IPS-NIHi7 (cell line): Measurements from ENCODE around the gene RNU6-1.

Experiments
- DNase-seq: peaks from one replicate; pipeline ENCODE4 v3.0.0; 2012; ENCODE audit warnings: mixed read lengths; ENCODE audit errors: extremely low spot score

The RNU6-1 gene

DNA sequence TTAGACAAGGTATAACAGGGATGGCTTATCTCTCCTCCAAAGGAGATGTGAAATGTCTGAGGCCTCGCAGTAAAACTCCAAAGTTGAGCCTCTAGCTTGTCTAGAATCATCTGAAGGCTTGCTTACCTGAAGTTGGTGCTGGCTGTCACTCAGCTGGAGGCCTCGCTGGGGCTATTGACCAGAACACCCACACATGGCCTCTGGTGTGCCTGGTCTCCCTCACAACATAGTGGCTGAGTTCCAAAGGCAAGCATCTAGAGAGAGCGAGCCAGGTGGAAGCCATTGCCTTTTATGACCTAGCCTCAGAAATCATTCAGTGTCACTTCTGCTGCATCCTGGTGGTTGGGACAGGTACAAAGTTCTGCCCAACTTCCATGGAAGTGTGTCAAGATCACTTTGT is 17.4 kb upstream of the RNU6-1 start:
- DNase-seq = no peak

DNA sequence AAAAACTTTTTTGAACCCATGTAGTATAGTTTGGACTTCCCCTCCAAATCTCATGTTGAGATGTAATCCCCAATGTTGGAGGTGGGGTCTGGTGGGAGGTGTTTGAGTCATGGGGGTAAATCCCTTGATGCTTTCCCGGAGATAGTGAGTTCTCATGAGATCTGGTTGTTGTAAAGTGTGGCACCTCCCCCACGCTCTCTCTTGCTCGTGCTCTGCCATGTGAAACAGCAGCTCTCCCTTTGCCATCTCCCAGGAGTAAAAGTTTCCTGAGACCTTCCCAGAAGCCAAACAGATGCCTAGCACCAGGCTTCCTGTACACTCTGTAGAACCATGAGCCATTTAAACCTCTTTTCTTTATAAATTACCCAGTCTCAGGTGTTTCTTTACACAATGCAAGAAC is 16.0 kb upstream of the RNU6-1 start:
- DNase-seq = no peak

DNA sequence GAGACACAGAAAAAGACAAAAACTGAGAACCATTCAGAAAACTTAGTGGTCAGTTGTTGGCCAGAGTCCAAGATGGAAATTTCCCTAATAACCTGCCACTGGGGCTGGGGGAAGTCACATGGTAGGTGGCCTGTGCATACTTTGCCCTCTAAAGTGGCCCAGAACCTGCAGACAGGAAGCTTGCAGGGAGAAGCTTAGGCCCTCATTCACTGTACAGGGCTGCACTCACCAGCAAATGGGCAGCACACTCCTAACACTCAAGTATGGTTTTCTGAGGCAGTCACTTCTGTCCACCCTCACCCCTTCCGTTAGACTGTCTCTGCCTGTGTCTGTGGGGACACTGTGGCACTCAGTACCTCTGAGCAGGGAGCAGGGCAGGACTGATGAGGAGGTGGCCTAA is 14.5 kb upstream of the RNU6-1 start:
- DNase-seq = no peak

DNA sequence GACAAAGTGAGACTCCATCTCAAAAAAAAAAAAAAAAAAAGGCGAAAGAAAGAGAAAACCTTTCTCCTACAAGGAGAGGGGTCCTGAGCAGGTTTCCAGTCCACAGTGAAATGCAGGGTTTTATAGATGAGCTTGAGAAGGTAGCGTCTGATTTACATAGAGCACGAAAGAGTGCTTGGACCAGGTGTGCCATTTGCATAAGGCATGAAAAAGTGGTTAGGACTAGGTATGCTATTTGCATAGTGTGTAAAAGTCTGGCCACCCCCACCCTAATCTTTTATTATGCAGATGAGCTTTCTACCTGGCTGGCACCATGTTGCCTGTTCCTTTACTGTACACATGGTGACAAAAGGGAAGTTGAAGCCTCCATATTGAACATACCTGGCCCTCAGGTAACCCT is 13.6 kb upstream of the RNU6-1 start:
- no peak for DNase-seq

DNA sequence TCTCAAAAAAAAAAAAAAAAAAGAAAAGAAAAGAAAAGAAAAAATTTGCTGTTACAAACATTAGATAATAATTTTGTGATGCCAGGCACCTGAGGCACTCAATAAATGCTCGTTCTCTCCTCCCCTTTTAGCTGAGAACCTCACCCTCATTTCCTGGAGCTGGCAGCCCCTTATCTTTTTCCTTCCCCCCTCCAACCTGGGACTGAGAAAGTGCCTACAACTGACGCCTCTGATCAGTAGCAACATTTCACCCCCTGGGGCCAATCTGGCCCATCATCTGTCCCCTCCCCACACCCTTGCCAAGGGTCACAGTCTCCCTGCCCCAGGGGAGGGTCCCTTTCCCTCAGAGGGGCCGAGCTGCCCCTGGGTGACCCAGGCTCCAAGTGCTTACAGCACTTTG is 12.6 kb upstream of the RNU6-1 start:
- no peak for DNase-seq

DNA sequence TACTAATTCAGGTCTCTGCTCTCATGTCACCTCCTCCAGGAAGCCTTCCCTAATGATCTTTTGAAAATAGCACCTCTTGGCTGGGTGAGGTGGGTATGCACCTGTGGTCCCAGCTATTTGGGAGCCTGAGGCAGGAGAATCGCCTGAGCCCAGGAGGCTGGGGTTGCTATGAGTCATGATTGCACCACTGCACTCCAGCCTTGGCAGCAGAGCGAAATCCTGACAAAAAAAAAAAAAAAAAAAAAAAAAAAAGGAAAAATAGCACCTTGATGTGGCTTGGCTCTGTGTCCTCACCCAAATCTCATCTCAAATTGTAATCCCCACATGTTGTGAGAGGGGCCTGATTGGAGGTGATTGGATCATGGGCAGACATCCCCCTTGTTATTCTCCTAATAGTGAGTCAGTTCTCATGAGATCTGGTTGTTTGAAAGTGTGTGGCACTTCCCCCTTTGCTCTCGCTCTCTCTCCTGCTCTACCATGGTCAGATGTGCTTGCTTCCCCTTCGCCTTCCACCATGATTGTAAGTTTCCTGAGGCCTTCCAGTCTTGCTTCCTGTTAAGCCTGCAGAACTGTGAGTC is 11.2 kb upstream of the RNU6-1 start:
- DNase-seq = no peak

DNA sequence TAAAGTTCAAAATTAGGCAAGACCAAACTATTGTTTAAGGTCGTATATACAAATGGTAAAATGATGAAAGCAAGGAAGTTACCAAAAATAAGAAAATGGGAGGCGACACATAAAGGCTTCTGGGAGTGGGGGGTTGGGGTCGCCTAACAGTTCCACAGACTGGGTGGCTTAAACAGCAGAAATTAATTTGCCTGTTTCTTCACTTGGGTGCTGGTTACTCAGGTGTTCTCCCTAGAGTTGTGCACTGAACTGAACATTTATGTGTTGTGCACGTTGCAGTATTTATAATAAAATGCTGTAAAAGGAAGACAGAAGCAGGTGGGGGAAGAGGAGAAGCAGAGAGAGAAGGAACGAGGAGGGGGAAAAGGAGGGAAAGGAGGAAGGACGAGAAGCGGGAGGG is 10.5 kb upstream of the RNU6-1 start:
- DNase-seq = no peak

DNA sequence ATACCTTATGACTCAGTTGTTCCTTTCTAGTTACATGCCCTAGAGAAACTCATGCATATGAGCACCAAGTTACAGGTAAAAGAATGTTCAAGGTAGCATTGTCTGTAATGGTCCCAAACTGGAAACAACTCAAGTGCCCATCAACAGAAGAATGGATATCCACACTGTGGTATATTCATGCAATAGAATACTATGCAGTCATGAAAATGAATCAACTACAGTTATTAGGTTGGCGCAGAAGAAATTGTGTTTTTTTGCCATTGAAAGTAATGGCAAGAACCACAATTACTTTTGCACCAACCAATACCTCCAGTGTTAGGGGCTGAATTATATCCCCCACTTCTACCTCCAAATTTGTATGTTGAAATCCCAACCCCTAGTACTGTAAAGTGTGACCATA is 9.7 kb upstream of the RNU6-1 start:
- no peak for DNase-seq

DNA sequence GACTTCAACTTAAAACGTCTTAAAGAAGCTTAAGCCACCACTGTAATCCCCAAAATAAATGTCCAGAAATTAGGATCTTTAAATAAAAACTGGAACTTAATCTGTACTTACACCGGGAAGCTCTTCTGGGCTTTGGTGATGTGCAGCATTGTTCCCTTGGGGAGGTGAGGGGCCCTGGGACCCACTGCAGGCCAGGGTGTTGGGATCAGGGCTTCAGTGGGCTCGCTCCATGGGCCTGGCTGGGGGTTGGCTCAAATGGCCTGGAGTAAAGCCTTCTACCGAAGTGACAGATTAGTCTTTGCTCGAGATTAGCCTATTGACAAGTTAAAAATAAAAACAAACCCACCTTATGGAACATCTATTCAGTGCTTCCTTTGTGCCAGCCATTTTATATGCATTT is 6.1 kb upstream of the RNU6-1 start:
- DNase-seq = no peak

DNA sequence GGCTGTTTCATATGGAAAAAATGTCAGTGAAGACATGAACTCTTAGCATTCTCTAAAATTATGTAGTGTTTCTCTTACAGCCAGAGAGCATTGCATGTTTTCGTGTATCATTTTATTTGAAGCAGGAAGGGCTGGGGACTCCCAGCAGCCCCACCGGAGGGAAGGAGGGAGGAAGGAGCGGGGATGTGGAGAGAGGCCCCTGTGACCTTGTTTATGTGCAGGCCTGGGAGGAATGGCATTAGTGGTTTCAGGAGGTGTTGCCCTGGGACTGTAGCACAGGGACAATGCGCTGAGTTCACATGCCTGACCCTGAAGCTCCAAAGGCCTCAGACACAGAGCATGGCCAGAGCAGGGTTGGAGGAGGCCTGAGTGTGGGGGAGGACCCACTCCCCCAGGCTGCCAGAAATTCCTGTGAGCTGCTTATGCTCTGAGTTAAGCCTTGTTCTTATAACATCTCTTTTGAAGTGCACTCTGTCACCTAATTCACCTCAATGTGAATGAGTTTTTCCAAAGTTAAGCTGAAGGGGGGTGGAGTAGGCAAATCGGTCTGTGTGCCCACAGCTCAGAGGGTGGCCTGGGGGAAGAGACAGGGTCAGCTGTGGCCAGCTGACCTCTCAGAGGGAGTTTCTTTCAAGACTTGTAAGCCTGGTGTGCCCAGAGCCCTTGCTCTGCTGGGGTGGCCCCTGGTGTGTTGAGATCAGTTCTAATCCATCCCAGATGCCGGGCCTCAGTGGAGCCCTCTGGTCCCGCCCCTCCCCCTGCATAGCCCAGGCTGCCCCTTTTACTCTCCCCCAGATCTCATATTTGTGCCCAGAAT is 3.9 kb upstream of the RNU6-1 start:
- DNase-seq = no peak

DNA sequence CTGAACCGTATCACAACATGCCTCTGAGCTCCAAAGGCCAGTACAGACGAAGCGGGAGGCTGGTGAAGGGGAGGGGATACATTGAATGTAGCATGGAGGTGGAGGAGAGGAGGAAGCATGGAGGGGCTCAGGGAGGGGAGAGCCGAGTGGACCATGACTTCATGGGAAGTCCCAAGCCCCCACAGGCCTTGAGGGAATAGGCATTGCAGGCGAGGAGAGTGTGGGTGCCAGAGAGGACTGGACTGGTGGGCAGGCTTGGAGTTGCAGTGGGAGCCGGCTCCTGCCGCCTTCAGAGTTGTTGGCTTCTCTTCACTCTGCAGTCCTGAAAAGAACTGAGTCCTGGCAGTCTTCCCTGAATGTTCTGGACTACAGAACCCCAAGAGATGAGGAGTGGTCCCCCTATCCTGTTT is 3.3 kb upstream of the RNU6-1 start:
- DNase-seq = no peak

DNA sequence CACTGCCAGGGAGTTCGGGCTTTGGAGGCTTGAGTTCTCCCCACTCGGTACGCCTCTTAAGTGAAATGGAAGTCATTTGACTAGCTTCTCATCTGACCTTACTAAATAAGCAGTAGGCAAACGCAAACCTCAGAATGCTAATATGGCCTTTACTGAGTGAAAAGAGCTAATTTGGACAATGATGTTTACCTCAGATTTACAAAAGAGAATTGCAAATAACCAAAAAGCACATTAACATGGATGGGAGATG is 1.6 kb upstream of the RNU6-1 start:
- DNase-seq = no peak

DNA sequence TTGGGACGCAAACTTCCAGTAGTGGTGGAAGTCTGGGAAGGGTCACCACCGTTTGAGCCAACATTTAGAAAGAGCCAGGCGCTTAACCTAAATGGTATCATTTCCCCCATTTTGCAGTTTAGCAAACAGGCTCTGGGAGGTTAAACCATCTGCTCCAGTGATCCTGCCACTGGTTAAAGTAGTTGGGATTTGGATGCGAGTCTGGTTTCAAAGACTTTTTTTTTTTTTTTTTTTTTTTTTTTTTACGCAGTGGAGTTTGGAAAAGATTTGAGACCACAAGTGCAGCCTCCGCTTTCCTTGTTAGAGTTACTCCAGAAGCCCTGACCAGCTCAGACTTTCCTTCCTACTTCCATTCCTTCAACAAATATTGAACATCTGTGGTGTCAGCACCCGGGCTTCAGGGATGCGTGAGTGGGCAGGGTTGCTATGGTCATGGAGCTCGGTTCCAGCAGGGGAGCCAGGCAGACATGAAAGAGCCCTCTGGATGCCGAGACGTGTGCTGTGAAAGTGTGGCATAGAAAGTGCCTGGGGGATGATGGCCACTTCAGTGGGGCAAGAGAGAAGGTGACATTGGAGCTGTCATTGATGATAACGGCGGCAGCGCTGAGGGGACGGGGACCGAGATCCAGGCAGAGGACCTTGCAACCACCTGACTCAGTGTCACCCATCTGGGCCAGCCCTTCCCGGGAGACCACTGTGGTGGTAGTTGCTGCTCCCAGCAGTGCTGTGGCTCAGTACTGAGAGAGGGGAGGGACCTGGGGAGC is 1.1 kb upstream of the RNU6-1 start:
- DNase-seq = no peak

DNA sequence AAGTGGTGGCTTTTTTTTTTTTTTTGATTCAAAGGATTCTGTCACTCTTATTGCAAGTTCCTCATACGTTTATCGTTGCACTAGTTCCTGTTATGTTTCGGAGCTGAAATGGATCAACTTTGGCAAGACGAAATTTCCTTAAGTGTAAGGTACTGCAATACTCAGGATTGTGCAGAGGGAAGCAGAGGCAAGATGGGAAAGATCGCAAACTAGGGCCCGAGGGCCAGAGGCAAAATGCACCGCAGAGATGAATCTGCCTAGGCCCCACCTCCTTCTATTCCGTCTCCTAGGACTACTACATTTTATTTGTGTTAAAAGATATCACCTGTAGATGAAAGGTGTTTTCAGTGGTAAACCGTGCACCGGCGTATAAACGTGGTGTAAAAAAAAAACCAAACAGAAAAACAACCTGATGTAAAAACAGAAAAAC is 331 bp downstream of the RNU6-1 start:
- no peak for DNase-seq

DNA sequence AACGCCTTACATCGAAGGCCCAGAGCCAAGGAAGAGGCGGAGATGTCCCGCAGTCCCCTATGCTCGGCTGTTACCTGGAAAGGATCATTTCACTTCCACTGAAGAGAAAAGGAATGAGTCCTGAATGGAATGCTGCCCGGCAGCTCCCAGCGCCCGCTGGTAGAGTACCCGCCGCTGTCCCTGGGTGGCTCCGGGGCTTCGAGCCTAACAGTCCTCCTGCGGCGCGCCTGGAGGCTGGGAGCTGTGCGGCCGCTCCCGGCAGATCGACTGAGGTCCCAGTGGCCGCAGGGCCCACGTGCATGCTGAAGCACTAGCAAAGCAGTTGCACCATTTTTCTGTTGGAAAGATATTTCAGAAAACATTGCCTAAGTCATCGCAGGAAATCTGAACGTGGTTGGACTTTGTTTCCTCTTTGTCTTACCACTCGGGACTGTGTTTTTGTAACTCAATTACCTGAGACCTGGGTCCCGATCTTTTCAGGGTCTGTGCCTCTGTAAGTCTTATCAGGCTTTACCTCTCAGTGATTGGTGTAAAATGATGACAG is 984 bp downstream of the RNU6-1 start:
- peak; percentile 80 for DNase-seq

DNA sequence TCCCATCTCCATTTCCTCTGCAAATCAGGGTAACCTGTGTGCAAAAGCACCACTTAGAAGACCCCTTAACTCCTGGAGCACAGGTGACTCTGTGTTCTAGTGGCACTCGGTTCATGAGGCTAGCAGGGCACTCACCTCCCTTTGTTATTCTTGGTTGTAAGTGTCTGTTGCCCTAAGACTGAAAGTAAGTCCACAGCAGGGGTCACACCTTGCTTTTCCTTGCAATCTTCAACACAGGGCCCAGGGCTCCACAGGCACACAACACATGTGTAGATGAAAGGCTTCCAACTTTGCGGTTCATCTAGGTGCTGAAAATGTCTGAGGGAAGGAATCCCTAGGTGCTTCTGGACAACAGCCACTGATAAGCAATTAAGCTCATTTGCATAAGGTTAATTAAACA is 2.9 kb downstream of the RNU6-1 start:
- DNase-seq = no peak

DNA sequence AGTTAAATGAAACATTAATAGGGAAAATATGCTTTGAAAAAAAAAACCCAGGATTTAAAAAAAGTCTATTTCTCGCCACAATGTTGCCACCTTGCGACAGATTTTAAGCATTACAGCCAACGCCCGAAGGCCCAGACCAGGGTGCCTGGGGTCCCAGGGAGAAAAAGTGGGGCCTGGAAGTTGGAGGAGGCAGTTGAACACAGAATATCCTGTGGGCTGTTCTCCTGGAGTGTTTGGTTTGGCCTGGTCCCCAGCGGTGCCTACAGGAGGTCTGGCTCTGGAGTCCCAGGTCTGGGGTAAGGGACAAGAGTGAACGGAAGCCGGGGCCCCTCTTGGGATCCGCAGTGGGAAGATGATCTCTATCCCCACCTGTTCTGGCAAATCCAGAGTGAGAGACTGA is 3.4 kb downstream of the RNU6-1 start:
- no peak for DNase-seq

DNA sequence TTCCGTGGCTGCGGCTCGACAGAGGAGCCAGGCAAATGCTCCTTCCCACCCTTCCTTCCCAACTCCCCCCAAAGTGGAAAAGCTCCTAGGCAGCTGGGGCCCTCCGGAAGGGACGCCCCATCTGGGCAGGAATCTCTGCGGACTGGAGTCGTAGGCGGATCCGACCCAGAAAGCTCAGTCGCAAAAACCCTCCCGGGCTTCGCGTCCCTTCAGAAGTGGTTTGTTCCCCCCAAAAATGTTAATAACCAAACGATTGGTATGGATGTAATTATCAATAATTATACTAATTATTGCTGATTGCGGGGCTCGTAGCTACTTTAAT is 3.8 kb downstream of the RNU6-1 start:
- no peak for DNase-seq

DNA sequence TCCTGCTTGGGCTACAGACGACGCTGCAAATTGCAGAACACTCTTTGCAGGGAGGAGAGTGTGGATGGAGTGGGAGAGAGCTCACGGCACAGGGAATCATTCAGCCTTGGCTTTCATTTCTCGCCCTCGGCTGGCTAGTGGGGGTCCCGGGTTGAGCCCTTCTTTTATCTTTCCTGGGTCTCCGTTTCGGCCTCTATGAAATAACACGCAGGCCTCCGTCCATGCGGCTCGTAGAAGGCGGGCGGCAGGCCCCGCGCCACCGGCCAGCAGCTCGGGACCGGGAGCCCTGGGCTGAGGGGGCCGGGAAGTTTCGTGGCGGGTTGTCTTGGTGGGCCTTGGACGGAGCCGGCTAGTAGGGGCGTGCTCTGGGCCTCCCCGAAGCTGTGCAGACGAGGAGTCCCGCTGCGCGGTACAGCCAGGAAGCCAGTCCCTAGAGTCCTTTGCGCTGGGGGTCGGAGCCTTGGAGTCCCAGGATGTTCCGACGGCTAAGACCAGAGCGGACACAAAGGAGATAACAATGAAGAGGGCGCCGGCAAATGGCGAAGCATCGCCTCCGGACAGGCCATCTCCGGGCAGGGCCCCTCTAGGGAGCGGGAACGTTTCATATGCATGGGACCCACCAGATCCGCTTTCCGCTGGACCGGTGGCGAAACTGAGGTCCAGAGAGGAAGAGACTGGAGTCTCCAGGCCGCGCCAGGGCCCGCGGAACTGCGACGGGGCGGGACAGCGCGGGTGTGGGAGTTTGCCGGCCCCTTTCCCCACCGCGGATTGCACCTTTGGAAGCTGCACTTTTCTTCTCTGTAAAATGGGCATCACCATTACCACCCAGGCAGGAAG is 4.3 kb downstream of the RNU6-1 start:
- no peak for DNase-seq

DNA sequence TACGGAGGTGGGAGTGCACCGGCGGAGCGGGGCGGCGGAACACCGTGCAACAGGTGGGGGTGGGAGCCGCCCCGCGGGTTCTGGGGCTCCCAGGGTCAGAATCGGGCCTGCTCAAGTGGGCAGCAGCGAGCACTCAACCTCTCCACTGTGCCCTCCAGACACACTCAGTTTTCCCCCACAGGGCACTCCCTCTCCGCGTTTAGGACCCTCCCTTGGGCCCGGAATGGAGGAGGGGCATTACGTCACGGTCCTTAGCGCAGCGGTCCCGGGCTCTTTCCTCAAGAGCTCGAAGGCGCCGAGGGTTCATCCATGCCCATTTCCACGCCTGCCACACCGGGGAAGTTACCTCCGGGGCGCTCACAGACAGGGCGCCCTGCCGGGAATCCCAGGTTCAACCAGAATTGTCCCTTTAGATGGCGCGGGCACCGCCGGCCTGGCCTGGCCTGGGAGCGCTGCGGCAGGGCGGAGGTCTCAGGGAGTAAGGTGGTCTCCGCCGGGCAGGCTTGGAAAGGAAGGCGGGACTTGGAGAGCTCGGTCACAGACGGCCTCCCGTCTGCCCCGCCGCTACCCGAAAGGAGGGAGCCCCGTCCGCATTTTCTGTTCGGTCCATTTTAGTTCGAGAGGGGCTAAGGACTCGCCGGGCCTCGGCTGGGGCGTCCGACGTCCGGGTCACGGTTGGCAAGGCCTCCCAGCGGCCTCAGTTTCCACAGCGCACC is 5.1 kb downstream of the RNU6-1 start:
- no peak for DNase-seq

DNA sequence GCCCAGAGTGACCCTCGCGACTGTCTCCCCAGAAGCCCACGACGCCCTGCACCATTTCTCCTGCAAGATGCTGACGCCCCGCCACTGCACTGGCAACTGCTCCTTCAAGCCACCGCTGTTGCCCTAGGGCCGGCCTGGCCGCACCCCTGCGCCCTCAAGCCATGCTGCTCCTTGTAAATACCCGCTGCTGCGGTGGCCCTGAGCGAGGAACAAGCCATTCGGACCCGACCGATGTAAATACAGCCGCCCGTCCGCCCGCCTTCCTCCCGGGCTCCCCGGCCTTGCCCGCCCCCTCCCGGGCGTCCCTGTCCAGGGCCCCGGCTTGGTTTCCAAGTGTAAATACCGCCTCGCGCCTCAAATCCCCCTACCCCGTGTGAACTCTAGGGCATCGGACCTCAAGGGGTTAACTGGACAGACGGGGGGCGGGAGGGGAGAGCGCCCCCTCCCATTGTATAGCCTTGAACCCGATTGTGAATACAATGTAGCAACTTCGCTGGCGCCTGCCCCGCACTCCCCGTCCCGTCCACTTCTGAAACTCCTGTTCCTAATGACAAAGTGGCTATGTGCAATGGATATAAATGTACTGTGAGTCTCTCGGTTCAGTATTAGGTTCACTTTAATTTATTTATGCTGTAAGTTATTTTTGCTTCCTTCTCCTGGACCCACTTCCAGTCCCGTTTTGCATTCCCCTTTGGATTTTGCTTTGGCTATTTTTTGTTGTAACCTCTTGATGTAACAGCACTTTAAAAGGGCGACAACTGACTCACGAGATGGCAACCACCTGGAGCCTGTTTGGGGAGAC is 5.9 kb downstream of the RNU6-1 start:
- no peak for DNase-seq
